Esophagus (tissue), 2 donors: ENCODE measurements around the gene SPINK1. TPM values are rescaled to one million over a fixed set of nuclear protein-coding genes. Genes with fewer than 3 reads are reported as not detected.
"Not testable (repeated sequence)": the region's sequence is repeated elsewhere in the genome, so short reads cannot be mapped to it uniquely, and the experiment has no call there.

Experiments used
- H3K27ac ChIP-seq, 2 donors: one replicate each; pipeline ENCODE4 v1.5.1; 2013; ENCODE audit warnings: low read depth in 2 of 2, mild to moderate bottlenecking in 2 of 2, inconsistent platforms in 1 of 2, low read length in 1 of 2, moderate library complexity in 1 of 2
- H3K27me3 ChIP-seq, 2 donors: one replicate each; pipeline ENCODE4 v1.6.1; 2013; ENCODE audit warnings: low read length in 2 of 2, control low read depth in 1 of 2, mild to moderate bottlenecking in 1 of 2; ENCODE audit not compliant: insufficient read depth in 2 of 2, control insufficient read depth in 1 of 2
- H3K36me3 ChIP-seq, 2 donors: one replicate each; pipeline ENCODE4 v1.6.1; 2013; ENCODE audit warnings: low read length in 1 of 2; ENCODE audit not compliant: control insufficient read depth in 2 of 2, insufficient read depth in 2 of 2
- H3K4me1 ChIP-seq, 2 donors: one replicate each; pipeline ENCODE4 v1.6.1; 2013; ENCODE audit warnings: low read length in 1 of 2; ENCODE audit not compliant: control insufficient read depth in 2 of 2, insufficient read depth in 2 of 2
- H3K4me3 ChIP-seq, 2 donors: one replicate each; pipeline ENCODE4 v1.5.1; 2013; ENCODE audit warnings: low read length in 2 of 2, mild to moderate bottlenecking in 2 of 2, low read depth in 1 of 2, moderate library complexity in 1 of 2
- H3K9me3 ChIP-seq, 2 donors: one replicate each; pipeline ENCODE4 v1.6.1; 2013; ENCODE audit warnings: mild to moderate bottlenecking in 2 of 2, low read depth in 1 of 2, low read length in 1 of 2, moderate library complexity in 1 of 2; ENCODE audit not compliant: control insufficient read depth in 2 of 2, insufficient read depth in 1 of 2
- WGBS, 2 donors: extraction: QIAGEN DNeasy Blood & Tissue Kit; methylation state at CpG; one replicate each; pipeline ENCODE4 v1.1.7; 2013; 5-methylcytosine and 5-hydroxymethylcytosine counted together
- polyA plus RNA-seq, 2 donors: library from polyadenylated mRNA; stranded (reverse); fragments of 200-250 nt; gene quantifications; one replicate each; pipeline ENCODE4 v1.2.3, GENCODE V29; 2013
- donor health status: healthy with polysubstance abuse.
- donor health status: Bipolar disorder and iron deficiency.

SPINK1 gene
- polyA plus RNA-seq, 2 donors, result 0.76 to 5.3 TPM

- Histone ChIP-seq H3K4me3 (no peak overlapping the region), H3K4me1 (no peaks in the 10 kb centered on the region), H3K27me3 (no peaks in the 10 kb centered on the region), H3K27ac (no peak overlapping the region), H3K36me3 (no peaks in the 10 kb centered on the region), H3K9me3 (no peaks in the 10 kb centered on the region)
- 75 to 86% methylated on average over 3 of the region's 3 CpGs for WGBS, 2 donors
These were observed 5.0 kb upstream of the SPINK1 start for GRCh38 chr5:147836439-147836838.

DNA sequence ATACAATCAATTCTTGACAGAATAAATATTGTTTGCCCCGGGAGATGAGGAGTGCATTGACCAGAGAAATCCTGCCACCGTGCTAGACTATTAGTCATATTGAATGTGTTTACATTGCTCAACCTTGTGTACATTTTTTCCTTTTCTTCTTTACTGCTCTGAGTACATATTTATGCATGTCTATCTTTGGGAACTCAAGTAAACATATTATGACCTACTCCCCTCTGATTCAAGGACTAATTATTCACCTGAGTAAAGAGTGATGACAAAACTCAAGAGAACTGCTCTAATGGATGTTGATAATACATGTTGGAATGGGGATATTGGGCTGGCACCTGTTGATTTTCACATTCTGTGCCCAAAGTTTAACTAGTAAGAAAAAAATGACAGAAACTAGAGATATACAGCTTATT lies 3.9 kb upstream of the SPINK1 start:
- Histone ChIP-seq H3K27me3 (no peaks in the 10 kb centered on the region), H3K4me1 (no peaks in the 10 kb centered on the region), H3K27ac (no peak overlapping the region), H3K4me3 (no peak overlapping the region), H3K36me3 (no peaks in the 10 kb centered on the region), H3K9me3 (no peaks in the 10 kb centered on the region)
- WGBS, 2 donors, result 15 to 25% methylated on average over 2 of the region's 2 CpGs

DNA sequence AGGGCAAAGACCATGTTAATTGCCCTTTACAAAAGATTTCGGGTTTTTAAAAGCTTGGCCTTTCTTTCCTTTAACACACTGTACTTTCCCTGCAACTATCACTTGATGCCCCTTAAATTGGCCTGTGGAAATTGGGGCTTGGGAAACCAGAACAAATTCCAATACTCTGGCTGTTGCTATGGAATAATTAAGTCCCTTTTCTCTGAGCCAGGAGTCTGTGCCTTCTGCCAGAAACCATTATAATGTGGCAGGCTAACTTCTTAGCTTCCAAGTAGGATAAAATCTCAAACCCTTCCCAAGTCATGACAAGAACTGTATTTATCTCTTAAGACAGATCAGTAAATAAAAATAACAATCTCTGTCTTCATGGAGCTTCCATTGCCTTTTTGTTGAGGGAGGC lies 1.1 kb upstream of the SPINK1 start:
- no peak overlapping the region for H3K27ac ChIP-seq

DNA sequence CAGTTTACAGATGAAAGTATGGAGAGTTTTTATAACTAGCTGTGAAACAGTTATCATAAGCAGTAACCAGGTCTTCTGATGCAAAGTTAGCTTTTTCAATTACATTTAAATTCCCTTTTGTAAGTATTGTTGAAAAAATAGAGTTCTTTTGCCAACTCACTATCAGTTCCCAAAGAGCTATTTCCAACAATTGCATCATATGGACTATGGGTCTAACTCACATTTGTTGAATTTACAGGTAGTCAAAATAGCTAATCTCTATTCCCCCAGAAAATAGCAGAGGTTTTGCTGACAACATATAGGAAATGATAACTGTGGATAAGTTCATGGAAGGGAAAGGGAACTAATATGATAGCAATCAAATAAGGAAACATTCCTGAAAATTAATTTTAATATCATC lies 1.4 kb downstream of the SPINK1 start:
- H3K4me1 ChIP-seq, result no peaks in the 10 kb centered on the region
- H3K27me3 ChIP-seq, result peaks cover 0 to 4% of the 10 kb centered on the region in 2 donors
- no peak overlapping the region for H3K27ac ChIP-seq
- H3K9me3 ChIP-seq, result no peaks in the 10 kb centered on the region
- no peaks in the 10 kb centered on the region for H3K36me3 ChIP-seq
- H3K4me3 ChIP-seq, result no peak overlapping the region

More for the DNA sequence above, 1.1 kb upstream of the SPINK1 start:
- 55 to 83% methylated on average over 1 of the region's 1 CpG for WGBS, 2 donors
- Histone ChIP-seq H3K36me3 (no peaks in the 10 kb centered on the region), H3K4me3 (no peak overlapping the region), H3K27me3 (peaks cover 0 to 4% of the 10 kb centered on the region in 2 donors), H3K9me3 (no peaks in the 10 kb centered on the region), H3K4me1 (no peaks in the 10 kb centered on the region)

DNA sequence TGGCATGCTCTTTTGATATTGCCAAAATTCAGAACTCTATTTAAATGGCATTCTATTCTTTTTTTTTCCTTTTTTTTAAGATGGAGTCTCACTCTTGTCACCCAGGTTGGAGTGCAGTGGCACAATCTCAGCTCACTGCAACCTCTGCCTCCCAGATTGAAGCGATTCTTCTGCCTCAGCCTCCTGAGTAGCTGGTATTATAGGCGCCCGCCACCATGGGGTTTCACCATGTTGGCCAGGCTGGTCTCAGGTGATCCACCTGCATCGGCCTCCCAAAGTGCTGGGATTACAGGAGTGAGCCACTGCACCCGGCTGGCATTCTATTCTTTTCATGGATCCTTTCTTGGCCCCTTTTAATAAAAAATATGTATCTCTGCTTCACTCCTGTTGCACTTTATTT lies 4.5 kb downstream of the SPINK1 start:
- H3K36me3 ChIP-seq, H3K27ac ChIP-seq, H3K9me3 ChIP-seq, H3K27me3 ChIP-seq, H3K4me1 ChIP-seq, H3K4me3 ChIP-seq: not testable (repeated sequence)
- WGBS, 2 donors, result 80 to 87% methylated on average over 5 of the region's 5 CpGs

DNA sequence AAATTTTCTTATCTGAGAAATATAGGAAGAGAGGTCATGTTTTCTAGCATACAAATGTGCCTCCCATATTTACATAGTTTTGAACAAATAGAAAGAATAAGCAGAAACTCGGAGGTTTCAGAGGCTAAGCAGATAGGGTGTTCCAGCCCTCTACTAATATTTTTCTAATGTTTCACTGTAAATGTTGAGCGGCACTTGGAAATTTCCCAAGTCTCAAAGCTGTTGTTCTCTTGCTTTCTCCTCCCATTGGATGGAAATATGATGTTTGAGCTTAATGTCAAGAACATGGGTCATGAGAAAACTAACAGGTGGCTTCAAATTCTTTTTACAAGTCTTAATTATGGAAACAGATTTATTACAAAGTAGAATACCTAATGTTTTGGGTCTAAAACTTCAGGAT lies 5.1 kb downstream of the SPINK1 start:
- Histone ChIP-seq H3K4me1 (no peaks in the 10 kb centered on the region), H3K27ac (no peak overlapping the region)
- 47 to 54% methylated on average over 2 of the region's 2 CpGs for WGBS, 2 donors

DNA sequence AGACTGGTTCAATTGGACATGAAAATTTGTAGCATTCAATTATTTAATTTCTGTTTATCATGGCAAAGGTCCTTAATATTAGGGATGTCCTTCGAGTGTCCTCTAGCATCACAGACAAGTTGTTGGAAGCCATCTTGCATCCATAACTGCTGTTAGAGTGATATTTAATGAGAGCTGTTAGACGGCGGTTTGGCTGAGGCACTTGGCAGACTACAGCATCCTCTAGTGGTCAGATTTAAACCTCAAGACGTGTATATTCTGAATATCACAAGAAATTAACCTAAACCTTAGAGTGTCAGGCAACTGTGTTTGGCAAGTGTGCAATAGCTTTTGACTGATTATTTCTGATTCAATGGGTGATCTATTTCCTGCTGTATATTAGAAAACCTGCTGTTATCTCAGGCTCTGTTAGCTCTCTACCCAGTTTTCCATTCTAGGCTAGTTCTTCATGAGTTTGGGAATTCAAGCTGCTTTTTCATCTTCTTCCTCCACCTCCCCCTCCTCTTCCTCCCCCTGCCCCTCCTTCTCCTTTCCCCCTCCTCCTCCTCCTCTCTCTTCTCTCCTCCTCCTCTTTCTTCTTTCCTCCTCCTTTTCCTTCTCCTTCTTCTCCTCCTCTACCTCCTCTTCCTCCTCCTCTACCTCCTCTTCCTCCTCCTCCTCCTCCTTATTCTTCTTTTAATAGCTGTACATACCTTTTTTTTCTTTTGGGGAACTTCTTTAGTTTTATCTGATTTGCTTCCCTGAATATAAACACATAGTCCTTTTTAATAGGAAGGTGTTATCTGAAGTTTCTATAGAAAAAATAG lies 8.6 kb downstream of the SPINK1 start:
- Histone ChIP-seq H3K27ac (no peak overlapping the region), H3K4me3 (no peak overlapping the region)

More for the DNA sequence above, 5.1 kb downstream of the SPINK1 start:
- Histone ChIP-seq H3K27me3 (peaks cover 0 to 4% of the 10 kb centered on the region in 2 donors), H3K36me3 (no peaks in the 10 kb centered on the region), H3K4me3 (no peak overlapping the region), H3K9me3 (no peaks in the 10 kb centered on the region)

DNA sequence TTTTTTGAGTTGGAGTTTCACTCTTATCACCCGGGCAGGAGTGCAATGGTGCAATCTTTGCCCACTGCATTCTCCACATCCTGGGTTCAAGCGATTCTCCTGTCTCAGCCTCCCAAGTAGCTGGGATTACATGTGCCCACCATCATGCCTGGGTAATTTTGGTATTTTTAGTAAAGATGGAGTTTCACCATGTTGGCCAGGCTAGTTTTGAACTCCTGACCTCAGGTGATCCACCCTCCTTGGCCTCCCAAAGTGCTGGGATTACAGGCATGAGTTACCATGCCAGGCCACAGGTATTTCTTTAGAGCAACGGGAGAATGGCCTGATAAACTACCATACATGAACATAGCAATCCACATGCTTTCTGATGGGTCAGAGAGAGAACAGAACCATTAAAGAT lies 9.2 kb downstream of the SPINK1 start:
- WGBS, 2 donors, result 79 to 93% methylated on average over 3 of the region's 3 CpGs
- H3K4me3 ChIP-seq, H3K9me3 ChIP-seq: not testable (repeated sequence)

More for the DNA sequence above, 8.6 kb downstream of the SPINK1 start:
- H3K36me3 ChIP-seq, result no peaks in the 10 kb centered on the region
- H3K27me3 ChIP-seq, result no peaks in the 10 kb centered on the region
- H3K4me1 ChIP-seq, result no peaks in the 10 kb centered on the region
- 8 to 16% methylated on average over 4 of the region's 4 CpGs for WGBS, 2 donors
- H3K9me3 ChIP-seq, result no peaks in the 10 kb centered on the region

GRCh38 chr5:147821766-147822165 lies 9.7 kb downstream of the SPINK1 start:
- no peak overlapping the region for H3K27ac ChIP-seq
- H3K4me1 ChIP-seq, result no peaks in the 10 kb centered on the region
- no peaks in the 10 kb centered on the region for H3K27me3 ChIP-seq
- no peaks in the 10 kb centered on the region for H3K36me3 ChIP-seq
- H3K4me3 ChIP-seq, result no peak overlapping the region
- WGBS, 2 donors, result 75 to 89% methylated on average over 5 of the region's 5 CpGs
- no peaks in the 10 kb centered on the region for H3K9me3 ChIP-seq

More for the DNA sequence above, 9.2 kb downstream of the SPINK1 start:
- H3K27ac ChIP-seq, H3K36me3 ChIP-seq, H3K4me1 ChIP-seq, H3K27me3 ChIP-seq: not testable (repeated sequence)

DNA sequence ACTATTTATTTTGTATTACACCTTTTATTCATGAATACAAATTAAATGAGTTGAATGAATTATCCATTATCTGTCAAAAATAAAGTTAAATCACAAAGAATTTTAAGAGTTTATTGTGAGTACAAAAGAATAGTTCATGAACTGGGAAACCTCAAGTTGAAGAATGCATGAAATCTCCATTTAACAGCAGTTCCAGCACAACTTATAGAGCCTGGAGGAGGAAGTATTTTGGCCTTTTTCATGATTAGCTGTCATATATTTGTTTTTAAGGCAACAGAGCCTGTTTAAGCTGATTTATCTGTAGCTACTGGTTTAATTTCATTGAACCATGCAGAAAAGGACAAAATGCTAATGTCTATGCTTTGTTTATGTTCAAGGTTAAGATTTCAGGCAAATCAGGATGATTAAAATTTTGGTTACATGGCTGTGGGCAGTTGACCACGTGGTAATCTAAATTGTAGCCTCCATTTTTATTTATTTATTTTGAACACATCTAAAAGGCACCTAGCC lies 12.2 kb downstream of the SPINK1 start:
- 27 to 37% methylated on average over 1 of the region's 1 CpG for WGBS, 2 donors
- H3K36me3 ChIP-seq, result no peaks in the 10 kb centered on the region
- H3K27me3 ChIP-seq, result no peaks in the 10 kb centered on the region
- no peaks in the 10 kb centered on the region for H3K4me1 ChIP-seq
- H3K4me3 ChIP-seq, result no peak overlapping the region
- no peak overlapping the region for H3K27ac ChIP-seq
- H3K9me3 ChIP-seq, result no peaks in the 10 kb centered on the region
